Effector memory CD8-positive, alpha-beta T cell (primary cell): Measurements from ENCODE around the gene AIFM1.

ENCODE experiments used
- ATAC-seq: fragments of 150-1000 bp; cut with Tn5 transposase; replicated peaks from 2 replicates; pipeline ENCODE4 v1.10.0; 2021; ENCODE audit warnings: mild to moderate bottlenecking, moderate library complexity
- DNase-seq, 3 experiments: peaks; one replicate each; pipeline ENCODE4 v3.0.0; 2021
- H3K27ac Mint-ChIP-seq, 2 donors: one replicate each; pipeline ENCODE4 v1.8.0; 2022; ENCODE audit warnings: mild to moderate bottlenecking in 2 of 2, mixed read lengths in 2 of 2, moderate library complexity in 2 of 2
- H3K27me3 Mint-ChIP-seq, 2 donors: one replicate each; pipeline ENCODE4 v1.8.0; 2022; ENCODE audit warnings: mixed read lengths in 2 of 2
- H3K36me3 Mint-ChIP-seq: one replicate; pipeline ENCODE4 v1.8.0; 2022; ENCODE audit warnings: mild to moderate bottlenecking, moderate library complexity, mixed read lengths; ENCODE audit not compliant: insufficient read depth
- H3K4me1 Mint-ChIP-seq, 2 donors: one replicate each; pipeline ENCODE4 v1.8.0; 2022; ENCODE audit warnings: low read depth in 2 of 2, mixed read lengths in 2 of 2
- H3K4me3 Mint-ChIP-seq, 2 donors: one replicate each; pipeline ENCODE4 v1.8.0; 2022; ENCODE audit warnings: mild to moderate bottlenecking in 2 of 2, mixed read lengths in 2 of 2, moderate library complexity in 2 of 2
- H3K9me3 Mint-ChIP-seq, 2 donors: one replicate each; pipeline ENCODE4 v1.8.0; 2022; ENCODE audit warnings: mixed read lengths in 2 of 2

Gene AIFM1

DNA sequence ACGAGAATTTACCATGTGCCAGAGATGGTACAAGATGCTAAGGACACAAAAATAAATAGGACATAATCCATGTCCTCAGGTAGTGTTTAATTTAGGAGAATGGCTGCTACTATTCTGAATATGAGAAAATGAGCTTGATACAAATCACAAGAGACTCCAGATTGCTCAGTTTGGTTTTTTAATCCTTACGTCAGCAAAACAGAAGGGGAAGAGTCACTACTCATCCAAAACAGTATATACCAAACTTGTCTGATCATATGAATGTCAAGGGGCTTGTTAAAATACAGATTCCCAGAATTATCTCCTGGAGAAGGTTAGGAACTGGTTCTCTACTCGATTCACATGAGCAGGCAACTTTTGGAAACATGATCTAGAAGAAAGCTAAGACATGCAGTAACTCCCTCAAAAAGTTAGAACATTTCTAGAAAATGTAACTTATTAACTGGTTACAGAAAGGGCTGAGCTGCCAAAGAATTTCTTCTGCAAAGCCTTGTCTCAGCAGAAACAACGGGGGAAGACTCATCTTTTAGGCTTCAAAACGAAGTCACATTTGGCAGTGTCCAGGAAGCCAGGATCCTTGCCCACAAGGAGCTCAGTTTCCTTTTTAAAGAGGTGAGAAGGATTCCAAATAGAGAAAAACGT, 3.4 kb downstream of the AIFM1 start:
- Mint-ChIP-seq H3K27ac (no peak overlapping the region), H3K36me3 (peaks cover 9% of the 10 kb centered on the region), H3K27me3 (no peaks in the 10 kb centered on the region), H3K4me3 (no peak overlapping the region), H3K4me1 (peaks cover 5 to 21% of the 10 kb centered on the region in 2 donors), H3K9me3 (no peaks in the 10 kb centered on the region)
- ATAC-seq (no peak), DNase-seq (no peak)

DNA sequence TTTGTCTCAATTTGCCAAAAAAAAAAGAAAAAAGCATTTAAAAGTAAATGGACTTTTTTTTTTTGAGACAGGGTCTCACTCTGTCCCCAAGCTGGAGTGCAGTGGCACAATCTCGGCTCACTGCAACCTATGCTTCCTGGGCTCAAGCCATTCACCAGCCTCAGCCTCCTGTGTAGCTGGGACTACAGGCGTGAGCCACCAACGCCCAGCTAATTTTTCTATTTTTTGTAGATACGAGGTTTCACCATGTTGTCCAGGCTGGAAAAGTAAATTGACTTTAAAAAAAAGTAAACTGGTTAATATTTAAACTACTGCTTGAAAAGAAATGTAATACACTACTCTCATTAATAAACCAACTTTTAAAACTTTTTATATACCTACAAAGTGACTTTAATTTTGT, 5.9 kb downstream of the AIFM1 start:
- H3K9me3 Mint-ChIP-seq: no peaks in the 10 kb centered on the region
- no peaks in the 10 kb centered on the region for H3K36me3 Mint-ChIP-seq
- peaks cover 0 to 8% of the 10 kb centered on the region in 2 donors for H3K4me1 Mint-ChIP-seq
- H3K27ac Mint-ChIP-seq: no peak overlapping the region
- no peaks in the 10 kb centered on the region for H3K27me3 Mint-ChIP-seq
- DNase-seq (no peak), ATAC-seq (no peak)
- H3K4me3 Mint-ChIP-seq: no peak overlapping the region

DNA sequence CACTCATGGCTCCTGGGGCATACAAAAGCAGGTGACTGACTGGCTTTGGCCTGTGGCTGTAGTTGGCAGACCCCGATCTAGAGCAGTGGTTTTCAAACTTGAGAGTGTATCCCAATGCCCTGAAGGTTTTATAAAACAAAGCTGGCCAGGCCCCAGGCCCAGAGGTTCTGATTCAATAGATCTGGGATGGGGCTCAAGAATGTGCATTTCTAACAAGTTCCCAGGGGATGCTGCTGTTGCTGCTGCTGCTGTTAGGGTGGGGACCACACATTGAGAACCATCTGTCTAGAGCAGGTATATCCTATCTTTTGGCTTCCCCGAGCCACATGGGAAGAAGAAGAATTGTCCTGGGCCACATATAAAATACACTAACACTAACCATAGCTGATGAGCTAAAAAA, 7.3 kb downstream of the AIFM1 start:
- H3K27ac Mint-ChIP-seq: no peak overlapping the region
- DNase-seq: no peak
- H3K4me3 Mint-ChIP-seq: no peak overlapping the region
- peaks cover 0 to 8% of the 10 kb centered on the region in 2 donors for H3K4me1 Mint-ChIP-seq
- ATAC-seq: no peak
- H3K27me3 Mint-ChIP-seq: no peaks in the 10 kb centered on the region
- no peaks in the 10 kb centered on the region for H3K36me3 Mint-ChIP-seq
- H3K9me3 Mint-ChIP-seq: no peaks in the 10 kb centered on the region

DNA sequence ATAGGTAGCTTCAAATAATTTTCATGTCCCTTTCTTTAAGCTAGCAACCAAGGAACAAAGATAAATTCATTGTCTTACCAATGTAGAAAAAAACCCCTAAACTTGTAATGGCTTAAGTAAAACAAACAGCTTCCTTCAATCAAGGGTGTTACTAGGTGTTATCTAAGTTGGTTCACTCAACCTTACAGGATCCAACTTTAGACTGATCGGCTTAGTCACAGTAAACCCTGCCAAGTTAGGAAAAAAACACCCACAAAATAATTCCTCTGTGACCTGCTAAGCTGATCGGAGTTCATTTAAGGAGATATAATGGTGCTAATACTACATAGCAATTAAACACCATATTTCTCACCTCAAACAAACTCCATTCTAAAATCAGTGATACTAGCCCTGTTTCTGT, 10.1 kb downstream of the AIFM1 start:
- Mint-ChIP-seq H3K9me3 (no peaks in the 10 kb centered on the region), H3K4me3 (no peak overlapping the region), H3K4me1 (no peaks in the 10 kb centered on the region), H3K27ac (peak overlapping the region in 1 of 2 donors; percentile 35), H3K27me3 (no peaks in the 10 kb centered on the region), H3K36me3 (peaks cover 7% of the 10 kb centered on the region)
- ATAC-seq (no peak), DNase-seq (no peak)

DNA sequence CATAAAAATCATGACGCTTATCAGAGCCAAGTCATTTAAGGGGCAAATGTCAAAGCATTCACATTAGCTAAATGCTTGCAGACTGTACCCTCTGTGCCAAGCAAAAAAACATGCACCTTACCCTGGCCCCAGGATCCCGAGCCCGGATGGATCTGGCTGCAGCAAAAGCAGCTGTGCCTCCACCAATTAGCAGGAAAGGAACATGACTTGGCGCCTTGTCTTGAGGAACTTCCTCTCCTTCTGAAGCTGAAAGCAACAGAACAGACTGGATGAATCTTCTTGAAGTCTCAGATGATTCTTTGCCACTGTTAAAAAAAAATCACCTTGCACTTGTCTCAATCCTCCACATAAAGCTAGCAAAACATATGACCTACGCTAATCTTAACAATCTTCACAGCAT, 18.0 kb downstream of the AIFM1 start:
- no peak for DNase-seq
- Mint-ChIP-seq H3K9me3 (no peaks in the 10 kb centered on the region), H3K27ac (no peak overlapping the region), H3K4me3 (no peak overlapping the region), H3K36me3 (peaks cover 30% of the 10 kb centered on the region), H3K4me1 (no peaks in the 10 kb centered on the region), H3K27me3 (no peaks in the 10 kb centered on the region)
- ATAC-seq: no peak

DNA sequence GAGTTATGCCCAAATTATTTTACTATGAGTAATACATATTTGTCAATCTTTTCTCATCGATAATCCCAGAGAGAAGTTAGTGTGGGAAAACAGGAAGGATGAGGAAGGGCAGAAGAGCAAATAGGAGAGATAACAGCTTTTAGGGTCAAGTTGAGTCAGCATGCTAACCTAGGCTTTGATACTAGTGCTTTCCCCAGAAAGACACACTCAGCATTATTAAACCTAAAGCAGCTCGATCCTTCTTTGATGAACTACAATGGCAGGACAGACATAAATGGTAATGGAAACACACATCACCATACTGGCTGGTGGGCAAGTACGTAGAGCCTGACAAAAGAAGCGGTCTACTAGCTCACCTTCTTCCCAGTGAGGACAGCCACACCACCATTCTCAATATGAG, 20.5 kb downstream of the AIFM1 start:
- H3K9me3 Mint-ChIP-seq: no peaks in the 10 kb centered on the region
- no peaks in the 10 kb centered on the region for H3K27me3 Mint-ChIP-seq
- DNase-seq: no peak
- H3K36me3 Mint-ChIP-seq: peaks cover 28% of the 10 kb centered on the region
- H3K4me1 Mint-ChIP-seq: no peaks in the 10 kb centered on the region
- no peak overlapping the region for H3K4me3 Mint-ChIP-seq
- ATAC-seq: no peak
- H3K27ac Mint-ChIP-seq: peak overlapping the region in 1 of 2 donors; percentile 80

DNA sequence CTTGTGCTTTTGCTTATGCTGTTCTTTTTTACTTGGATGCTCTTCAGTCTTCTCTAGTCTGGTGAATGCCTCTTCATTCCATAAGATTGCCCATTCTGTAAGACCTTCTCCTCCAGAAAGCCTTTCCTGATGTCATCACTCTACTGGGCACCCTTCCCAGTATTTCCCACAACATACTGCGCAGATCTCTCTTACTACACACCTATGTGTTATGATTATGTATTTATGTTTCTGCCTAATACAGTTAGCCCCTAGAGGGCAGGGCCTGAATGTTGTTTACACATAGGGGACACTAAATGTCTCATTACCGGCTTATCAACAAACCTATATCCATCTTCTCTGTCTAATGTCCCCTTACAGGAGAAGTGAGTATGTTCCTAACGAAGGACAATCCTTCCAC, 21.1 kb downstream of the AIFM1 start:
- H3K27me3 Mint-ChIP-seq: no peaks in the 10 kb centered on the region
- H3K4me1 Mint-ChIP-seq: no peaks in the 10 kb centered on the region
- peak overlapping the region; percentile 24 to 80 for H3K27ac Mint-ChIP-seq
- H3K36me3 Mint-ChIP-seq: peaks cover 31% of the 10 kb centered on the region
- H3K4me3 Mint-ChIP-seq: no peak overlapping the region
- no peak for DNase-seq
- no peak for ATAC-seq
- H3K9me3 Mint-ChIP-seq: no peaks in the 10 kb centered on the region

DNA sequence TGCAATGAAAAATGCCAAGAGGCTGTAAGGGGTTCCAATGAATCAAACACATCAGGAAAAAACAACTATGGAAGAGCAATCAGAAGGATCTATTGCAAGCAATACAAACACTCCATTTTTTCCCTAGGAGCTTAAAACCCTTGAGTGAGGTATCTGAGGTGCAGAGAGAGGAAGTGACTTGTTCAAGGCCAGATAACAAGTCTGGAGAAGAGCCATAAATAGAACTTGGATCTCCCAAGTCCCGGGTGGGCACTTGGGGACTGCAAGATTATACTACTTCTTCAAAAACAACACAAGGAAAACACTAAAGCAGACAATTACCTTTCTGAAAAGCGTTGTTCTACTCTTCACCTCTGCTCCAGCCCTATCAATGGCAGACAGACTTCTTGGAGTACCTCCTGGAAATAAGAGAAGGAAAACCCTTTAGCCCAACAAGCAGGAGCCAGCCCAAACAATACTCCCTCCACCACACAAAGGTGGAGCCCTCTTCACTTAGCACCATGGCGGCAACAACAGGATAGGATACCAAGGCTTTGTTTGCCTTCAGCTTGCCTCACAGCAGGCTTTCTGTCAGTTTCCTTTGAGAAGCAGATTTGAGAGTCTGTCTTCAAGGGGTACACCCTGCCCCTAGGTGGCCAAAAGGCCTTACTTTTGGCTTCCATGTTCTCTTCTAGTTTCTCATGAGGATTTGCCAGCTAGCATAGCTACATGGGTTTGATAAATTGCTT, 26.0 kb downstream of the AIFM1 start:
- no peak for ATAC-seq
- H3K9me3 Mint-ChIP-seq: no peaks in the 10 kb centered on the region
- H3K36me3 Mint-ChIP-seq: peaks cover 29% of the 10 kb centered on the region

DNA sequence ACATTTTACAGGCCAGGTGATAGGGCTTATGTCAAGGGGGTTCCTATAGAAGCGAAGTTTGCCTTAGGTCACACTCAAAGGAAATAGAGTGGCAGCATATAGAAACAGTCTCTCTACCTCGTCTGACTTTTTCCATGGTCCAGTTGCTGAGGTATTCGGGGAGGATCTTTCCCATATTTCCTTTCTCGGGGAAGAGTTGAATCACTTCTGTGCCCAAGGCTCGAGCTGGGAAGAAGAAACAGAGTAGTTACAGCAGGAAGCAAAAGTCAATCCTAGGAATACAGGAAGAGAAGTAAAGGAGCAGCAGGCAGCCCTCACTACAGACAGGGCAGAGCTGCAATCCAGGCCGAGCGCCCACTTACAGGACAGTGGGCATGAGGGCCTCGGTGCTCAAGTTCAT, 28.7 kb downstream of the AIFM1 start:
- peaks cover 38% of the 10 kb centered on the region for H3K36me3 Mint-ChIP-seq

More for the DNA sequence above, 26.0 kb downstream of the AIFM1 start:
- Mint-ChIP-seq H3K4me1 (no peaks in the 10 kb centered on the region), H3K27me3 (no peaks in the 10 kb centered on the region), H3K4me3 (no peak overlapping the region), H3K27ac (peak overlapping the region in 1 of 2 donors; percentile 76)
- DNase-seq: no peak

DNA sequence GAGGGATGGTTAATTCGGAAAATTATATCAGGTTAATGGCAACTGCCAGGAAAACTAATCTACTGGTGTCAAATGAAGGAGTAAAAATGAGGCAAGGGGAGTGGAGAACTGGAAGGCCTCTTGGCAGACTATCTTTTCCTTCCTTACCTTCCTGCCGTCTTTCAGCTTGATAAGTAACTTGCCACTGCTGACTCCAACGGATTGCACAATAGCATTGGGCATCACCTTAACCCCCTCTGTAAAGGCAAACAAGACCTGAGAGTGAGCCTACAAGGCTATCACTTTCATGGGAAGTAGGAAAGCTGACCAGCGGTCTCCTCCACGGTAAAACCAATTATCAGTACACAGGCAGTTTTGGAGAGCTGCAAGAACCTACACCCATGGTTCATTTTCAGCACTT, 29.1 kb downstream of the AIFM1 start:
- Mint-ChIP-seq H3K9me3 (no peaks in the 10 kb centered on the region), H3K4me1 (no peaks in the 10 kb centered on the region), H3K36me3 (peaks cover 41% of the 10 kb centered on the region), H3K4me3 (no peak overlapping the region), H3K27me3 (no peaks in the 10 kb centered on the region), H3K27ac (no peak overlapping the region)
- DNase-seq (no peak), ATAC-seq (no peak)

More for the DNA sequence above, 28.7 kb downstream of the AIFM1 start:
- ATAC-seq (no peak), DNase-seq (no peak)
- no peaks in the 10 kb centered on the region for H3K9me3 Mint-ChIP-seq
- no peak overlapping the region for H3K4me3 Mint-ChIP-seq
- no peak overlapping the region for H3K27ac Mint-ChIP-seq
- H3K27me3 Mint-ChIP-seq: no peaks in the 10 kb centered on the region
- H3K4me1 Mint-ChIP-seq: no peaks in the 10 kb centered on the region

DNA sequence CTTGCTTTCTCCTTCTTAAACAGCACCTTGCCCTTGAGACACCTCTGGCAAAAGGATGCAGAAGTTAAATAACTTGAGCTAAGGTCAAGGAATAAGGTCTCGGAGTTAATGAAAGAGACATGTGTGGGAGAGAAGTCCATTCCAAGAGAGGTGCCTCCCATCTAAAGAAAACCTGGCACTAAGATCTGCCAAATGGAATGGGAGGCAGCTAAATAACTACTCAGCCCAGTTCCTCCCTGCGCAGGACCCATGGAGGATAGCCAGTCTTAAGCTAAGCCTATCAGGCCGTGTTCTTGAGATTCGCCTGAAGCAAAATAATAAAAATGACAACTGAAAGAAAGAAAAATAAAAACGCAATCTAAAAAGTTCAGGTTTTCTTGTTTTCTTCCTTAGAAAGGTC, 34.7 kb downstream of the AIFM1 start:
- Mint-ChIP-seq H3K4me3 (no peak overlapping the region), H3K27me3 (no peaks in the 10 kb centered on the region), H3K4me1 (no peaks in the 10 kb centered on the region), H3K27ac (no peak overlapping the region), H3K36me3 (peaks cover 37% of the 10 kb centered on the region), H3K9me3 (no peaks in the 10 kb centered on the region)
- ATAC-seq: no peak
- no peak for DNase-seq

DNA sequence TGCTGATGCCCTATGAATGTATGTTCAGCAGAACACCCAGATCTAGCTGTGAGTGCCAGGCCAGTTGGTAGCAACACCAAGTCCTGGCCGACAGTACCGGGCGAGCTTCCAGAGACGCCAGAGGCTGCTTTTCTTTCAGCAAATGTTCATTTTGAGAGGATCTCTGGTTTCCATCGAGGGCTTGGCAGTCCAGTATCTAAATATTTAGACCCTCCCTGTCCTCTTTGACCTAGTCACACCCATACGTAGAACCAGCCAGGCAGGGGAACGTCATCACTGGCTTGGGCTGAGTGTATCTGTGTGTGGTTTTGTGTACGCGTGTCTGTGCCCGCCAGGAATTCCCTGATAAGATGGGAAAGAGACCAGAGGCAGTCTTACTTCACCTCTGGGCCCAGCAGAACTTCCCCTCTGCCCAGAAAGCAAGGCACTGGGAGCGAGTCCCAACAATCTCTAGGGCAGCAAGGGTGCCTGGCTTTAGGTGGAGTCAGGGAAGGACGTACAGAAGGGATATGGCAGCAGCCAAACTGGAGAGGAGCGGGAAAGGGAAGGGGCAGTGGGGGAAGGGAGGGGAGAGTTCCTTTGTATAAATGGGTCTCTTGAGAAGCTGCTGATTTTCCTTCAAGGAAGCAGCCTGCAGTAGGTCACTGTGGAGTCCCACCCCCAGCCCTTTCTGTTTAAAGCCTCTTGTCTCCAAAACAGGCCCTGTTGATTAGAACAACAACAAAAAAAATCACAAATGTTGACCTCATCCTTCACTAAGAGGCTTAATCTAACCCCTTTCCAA, 40.4 kb downstream of the AIFM1 start:
- no peak for DNase-seq
- no peaks in the 10 kb centered on the region for H3K9me3 Mint-ChIP-seq
- H3K36me3 Mint-ChIP-seq: peaks cover 11% of the 10 kb centered on the region
- peaks cover under 1 to 1% of the 10 kb centered on the region in 2 donors for H3K4me1 Mint-ChIP-seq
- H3K27ac Mint-ChIP-seq: no peak overlapping the region
- ATAC-seq: no peak
- no peaks in the 10 kb centered on the region for H3K27me3 Mint-ChIP-seq
- H3K4me3 Mint-ChIP-seq: no peak overlapping the region

DNA sequence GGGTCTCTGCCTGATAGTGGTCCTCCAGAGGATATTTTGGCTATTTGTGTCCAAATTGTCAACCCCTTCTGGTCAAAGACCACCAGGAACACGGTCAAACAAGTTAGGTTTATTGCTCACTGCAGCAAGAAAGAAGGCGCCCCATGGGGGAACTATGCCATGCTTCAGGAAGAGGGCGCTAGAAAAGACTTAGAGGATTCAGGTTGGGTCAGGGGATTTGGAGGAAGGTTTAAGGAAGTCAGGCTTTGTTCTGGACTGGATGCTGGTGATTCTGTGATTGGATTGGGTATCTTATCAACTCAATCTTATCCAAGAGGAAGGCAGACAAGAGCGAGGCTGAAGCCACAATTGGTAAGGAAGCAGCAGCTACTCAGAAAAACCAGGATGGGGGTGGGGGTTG, 41.1 kb downstream of the AIFM1 start:
- H3K4me1 Mint-ChIP-seq: peaks cover 3 to 5% of the 10 kb centered on the region in 2 donors
- DNase-seq: no peak
- H3K36me3 Mint-ChIP-seq: peaks cover 9% of the 10 kb centered on the region
- ATAC-seq: no peak
- H3K27ac Mint-ChIP-seq: no peak overlapping the region
- H3K9me3 Mint-ChIP-seq: no peaks in the 10 kb centered on the region
- H3K27me3 Mint-ChIP-seq: no peaks in the 10 kb centered on the region
- no peak overlapping the region for H3K4me3 Mint-ChIP-seq

DNA sequence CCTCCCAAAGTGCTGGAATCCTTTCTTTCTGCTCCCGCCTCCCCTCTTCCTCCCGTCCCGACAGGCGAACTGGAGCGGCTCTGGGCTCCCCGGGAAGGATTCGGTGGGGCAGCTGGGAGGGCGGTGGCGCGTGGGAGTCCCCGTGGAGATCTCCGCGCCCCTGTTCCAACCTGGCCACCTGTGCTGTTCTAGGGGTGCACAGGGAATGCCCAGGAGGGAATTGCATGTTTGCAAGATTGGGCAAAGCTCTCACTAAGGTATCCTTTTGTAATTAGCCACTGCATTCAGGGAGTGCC, 44.2 kb downstream of the AIFM1 start:
- DNase-seq: no peak
- Mint-ChIP-seq H3K9me3 (no peaks in the 10 kb centered on the region), H3K27me3 (no peaks in the 10 kb centered on the region), H3K36me3 (peaks cover 3% of the 10 kb centered on the region), H3K4me3 (peak overlapping the region; percentile 75 to 79), H3K4me1 (peaks cover 10 to 11% of the 10 kb centered on the region in 2 donors), H3K27ac (no peak overlapping the region)
- ATAC-seq: no peak
